Measurements from ENCODE around the gene MCF2L.

Gene MCF2L

DNA sequence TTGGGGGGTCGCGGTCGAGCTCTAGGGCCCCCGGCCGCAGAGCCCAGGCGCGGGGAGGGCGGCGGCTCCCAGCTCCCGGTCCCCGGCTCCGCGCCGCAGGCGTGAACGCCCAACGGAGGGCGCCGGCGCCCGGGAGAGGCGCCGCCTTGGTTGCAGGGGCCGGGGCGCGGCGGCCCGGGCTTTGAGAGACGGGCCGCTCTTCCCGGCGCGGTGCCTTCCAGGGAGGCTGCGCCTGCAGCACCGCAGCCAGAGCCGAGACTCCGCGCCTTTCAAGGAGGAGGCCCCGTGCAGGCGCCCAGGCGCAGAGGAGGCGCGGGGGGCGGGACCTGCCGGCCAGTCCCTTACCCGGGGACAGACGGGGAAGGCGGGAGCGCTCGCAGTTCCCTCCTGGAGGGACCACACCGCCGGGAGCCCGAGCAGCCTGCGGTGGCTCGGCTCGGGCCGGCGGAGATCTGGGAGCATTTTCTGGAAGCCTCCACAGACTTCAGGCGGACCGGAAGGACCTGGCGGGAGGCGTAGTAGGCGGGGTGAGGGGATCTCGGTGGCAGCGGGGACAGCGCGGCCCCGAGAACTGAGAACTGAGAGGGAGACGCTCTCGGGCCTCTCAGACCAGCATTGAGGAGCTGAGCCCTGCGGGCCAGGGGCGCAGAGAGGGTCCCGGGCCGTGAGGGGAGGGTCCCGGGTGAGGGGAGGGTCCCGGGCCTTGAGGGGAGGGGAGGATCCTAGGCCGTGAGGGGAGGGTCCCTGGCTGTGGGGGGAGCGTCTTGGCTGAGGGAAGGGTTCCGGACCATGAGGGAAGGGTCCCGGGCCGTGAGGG, 25.5 kb upstream of the MCF2L start (continued):
- no peak for TF ChIP-seq BACH2 (CRISPR knock-in tag; IDR thresholded peaks at IDR 0.05; ENCODE audit: borderline replicate concordance)

DNA sequence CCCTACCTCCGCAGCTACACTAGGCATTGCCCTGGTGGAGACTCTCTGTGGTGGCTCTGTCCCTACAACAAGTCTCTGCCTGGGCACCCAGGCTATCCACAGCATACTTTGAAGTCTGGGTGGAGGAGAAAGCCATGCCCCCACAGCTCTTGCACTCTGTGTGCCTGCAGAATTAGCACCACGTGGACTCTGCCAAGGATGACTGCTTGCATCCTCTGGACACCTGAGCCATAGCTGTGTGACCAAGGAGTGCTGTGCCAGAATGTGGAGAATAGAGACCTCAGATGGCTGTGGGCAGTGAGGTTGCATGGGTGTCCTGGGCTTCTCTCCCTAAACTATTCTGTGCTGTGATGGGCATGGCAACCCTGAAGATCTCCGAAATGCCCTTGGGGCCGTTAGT, 21.2 kb upstream of the MCF2L start:
- ATAC-seq: no peak

GRCh38 chr13:112951674-112952371, 17.2 kb upstream of the MCF2L start:
- TF ChIP-seq ZFP30 (CRISPR knock-in tag; IDR thresholded peaks at IDR 0.05) (no peak), ZFP3 (CRISPR knock-in tag; IDR thresholded peaks at IDR 0.05) (no peak), CSDC2 (CRISPR knock-in tag; IDR thresholded peaks at IDR 0.05) (no peak), ARNTL (CRISPR knock-in tag; IDR thresholded peaks at IDR 0.05; ENCODE audit: borderline replicate concordance, low read depth) (no peak), ZNF565 (CRISPR knock-in tag; conservative IDR thresholded peaks at IDR 0.05; ENCODE audit: low read depth) (no peak), SNAI2 (CRISPR knock-in tag; IDR thresholded peaks at IDR 0.05) (no peak), PPARA (CRISPR knock-in tag; IDR thresholded peaks at IDR 0.05; ENCODE audit: borderline replicate concordance) (no peak), ZNF8 (CRISPR knock-in tag; IDR thresholded peaks at IDR 0.05) (no peak), CSRNP3 (CRISPR knock-in tag; IDR thresholded peaks at IDR 0.05) (no peak), POU6F1 (CRISPR knock-in tag; IDR thresholded peaks at IDR 0.05; ENCODE audit: borderline replicate concordance, low read depth) (no peak), GLIS3 (CRISPR knock-in tag; IDR thresholded peaks at IDR 0.05) (no peak), ISL1 (CRISPR knock-in tag; IDR thresholded peaks at IDR 0.05) (no peak), ESRRG (CRISPR knock-in tag; IDR thresholded peaks at IDR 0.05) (no peak), ZNF70 (CRISPR knock-in tag; IDR thresholded peaks at IDR 0.05) (no peak), RARB (CRISPR knock-in tag; IDR thresholded peaks at IDR 0.05) (no peak), OSR1 (CRISPR knock-in tag; IDR thresholded peaks at IDR 0.05) (no peak)
- TF ChIP-seq, protein P1, sequence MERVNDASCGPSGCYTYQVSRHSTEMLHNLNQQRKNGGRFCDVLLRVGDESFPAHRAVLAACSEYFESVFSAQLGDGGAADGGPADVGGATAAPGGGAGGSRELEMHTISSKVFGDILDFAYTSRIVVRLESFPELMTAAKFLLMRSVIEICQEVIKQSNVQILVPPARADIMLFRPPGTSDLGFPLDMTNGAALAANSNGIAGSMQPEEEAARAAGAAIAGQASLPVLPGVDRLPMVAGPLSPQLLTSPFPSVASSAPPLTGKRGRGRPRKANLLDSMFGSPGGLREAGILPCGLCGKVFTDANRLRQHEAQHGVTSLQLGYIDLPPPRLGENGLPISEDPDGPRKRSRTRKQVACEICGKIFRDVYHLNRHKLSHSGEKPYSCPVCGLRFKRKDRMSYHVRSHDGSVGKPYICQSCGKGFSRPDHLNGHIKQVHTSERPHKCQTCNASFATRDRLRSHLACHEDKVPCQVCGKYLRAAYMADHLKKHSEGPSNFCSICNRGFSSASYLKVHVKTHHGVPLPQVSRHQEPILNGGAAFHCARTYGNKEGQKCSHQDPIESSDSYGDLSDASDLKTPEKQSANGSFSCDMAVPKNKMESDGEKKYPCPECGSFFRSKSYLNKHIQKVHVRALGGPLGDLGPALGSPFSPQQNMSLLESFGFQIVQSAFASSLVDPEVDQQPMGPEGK (CRISPR knock-in tag; IDR thresholded peaks at IDR 0.05; ENCODE audit: borderline replicate concordance): no peak
- TF ChIP-seq, protein P2, sequence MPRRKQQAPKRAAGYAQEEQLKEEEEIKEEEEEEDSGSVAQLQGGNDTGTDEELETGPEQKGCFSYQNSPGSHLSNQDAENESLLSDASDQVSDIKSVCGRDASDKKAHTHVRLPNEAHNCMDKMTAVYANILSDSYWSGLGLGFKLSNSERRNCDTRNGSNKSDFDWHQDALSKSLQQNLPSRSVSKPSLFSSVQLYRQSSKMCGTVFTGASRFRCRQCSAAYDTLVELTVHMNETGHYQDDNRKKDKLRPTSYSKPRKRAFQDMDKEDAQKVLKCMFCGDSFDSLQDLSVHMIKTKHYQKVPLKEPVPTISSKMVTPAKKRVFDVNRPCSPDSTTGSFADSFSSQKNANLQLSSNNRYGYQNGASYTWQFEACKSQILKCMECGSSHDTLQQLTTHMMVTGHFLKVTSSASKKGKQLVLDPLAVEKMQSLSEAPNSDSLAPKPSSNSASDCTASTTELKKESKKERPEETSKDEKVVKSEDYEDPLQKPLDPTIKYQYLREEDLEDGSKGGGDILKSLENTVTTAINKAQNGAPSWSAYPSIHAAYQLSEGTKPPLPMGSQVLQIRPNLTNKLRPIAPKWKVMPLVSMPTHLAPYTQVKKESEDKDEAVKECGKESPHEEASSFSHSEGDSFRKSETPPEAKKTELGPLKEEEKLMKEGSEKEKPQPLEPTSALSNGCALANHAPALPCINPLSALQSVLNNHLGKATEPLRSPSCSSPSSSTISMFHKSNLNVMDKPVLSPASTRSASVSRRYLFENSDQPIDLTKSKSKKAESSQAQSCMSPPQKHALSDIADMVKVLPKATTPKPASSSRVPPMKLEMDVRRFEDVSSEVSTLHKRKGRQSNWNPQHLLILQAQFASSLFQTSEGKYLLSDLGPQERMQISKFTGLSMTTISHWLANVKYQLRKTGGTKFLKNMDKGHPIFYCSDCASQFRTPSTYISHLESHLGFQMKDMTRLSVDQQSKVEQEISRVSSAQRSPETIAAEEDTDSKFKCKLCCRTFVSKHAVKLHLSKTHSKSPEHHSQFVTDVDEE (CRISPR knock-in tag; IDR thresholded peaks at IDR 0.05): no peak
- TF ChIP-seq, protein P3, sequence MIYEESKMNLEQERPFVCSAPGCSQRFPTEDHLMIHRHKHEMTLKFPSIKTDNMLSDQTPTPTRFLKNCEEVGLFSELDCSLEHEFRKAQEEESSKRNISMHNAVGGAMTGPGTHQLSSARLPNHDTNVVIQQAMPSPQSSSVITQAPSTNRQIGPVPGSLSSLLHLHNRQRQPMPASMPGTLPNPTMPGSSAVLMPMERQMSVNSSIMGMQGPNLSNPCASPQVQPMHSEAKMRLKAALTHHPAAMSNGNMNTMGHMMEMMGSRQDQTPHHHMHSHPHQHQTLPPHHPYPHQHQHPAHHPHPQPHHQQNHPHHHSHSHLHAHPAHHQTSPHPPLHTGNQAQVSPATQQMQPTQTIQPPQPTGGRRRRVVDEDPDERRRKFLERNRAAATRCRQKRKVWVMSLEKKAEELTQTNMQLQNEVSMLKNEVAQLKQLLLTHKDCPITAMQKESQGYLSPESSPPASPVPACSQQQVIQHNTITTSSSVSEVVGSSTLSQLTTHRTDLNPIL (CRISPR knock-in tag; IDR thresholded peaks at IDR 0.05; ENCODE audit: low read depth): no peak
- no peak for ATAC-seq

More for the DNA sequence above, 21.2 kb upstream of the MCF2L start:
- TF ChIP-seq ZNF70 (CRISPR knock-in tag; IDR thresholded peaks at IDR 0.05) (no peak), ZFP30 (CRISPR knock-in tag; IDR thresholded peaks at IDR 0.05) (no peak), ZNF8 (CRISPR knock-in tag; IDR thresholded peaks at IDR 0.05) (no peak), BACH2 (CRISPR knock-in tag; IDR thresholded peaks at IDR 0.05; ENCODE audit: borderline replicate concordance) (no peak), TCF4 (CRISPR knock-in tag; IDR thresholded peaks at IDR 0.05; ENCODE audit: borderline replicate concordance) (no peak)
- TF ChIP-seq, protein P2 (CRISPR knock-in tag; IDR thresholded peaks at IDR 0.05): no peak
